ENCODE data around the gene ROCK2.

The ROCK2 gene

DNA sequence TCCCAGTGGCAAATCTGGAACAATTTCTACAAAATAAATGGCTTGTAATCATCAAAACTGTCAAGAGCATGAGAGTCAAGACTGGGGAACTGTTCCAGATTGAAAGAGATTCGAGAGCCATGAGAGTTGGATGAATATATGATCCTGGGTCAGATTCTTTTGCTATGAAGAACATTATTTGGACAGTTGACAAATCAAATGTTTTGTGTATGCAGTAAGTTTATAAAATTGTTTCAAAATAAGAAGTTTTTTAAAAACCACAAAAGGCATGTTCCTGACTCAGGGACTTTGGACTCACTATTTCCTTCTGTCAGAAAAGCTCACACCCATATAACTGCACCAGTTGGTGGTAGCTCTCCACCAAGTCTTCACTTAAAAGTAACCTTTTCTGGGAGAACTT lies 38.5 kb downstream of the ROCK2 start:
- Histone ChIP-seq H3K36me3 (no peaks in the 10 kb centered on the region), H3K9me3 (no peaks in the 10 kb centered on the region), H3K4me1 (ENCODE audit: control insufficient read depth in 1 of 2, insufficient read depth in 1 of 2, low read depth in 1 of 2, low read length in 1 of 2) (peaks cover 6 to 20% of the 10 kb centered on the region in 2 experiments), H3K27me3 (no peaks in the 10 kb centered on the region), H3K4me3 (ENCODE audit: low read depth in 1 of 2, low read length in 1 of 2) (no peak overlapping the region), H3K27ac (no peak overlapping the region)
- TF ChIP-seq, protein P1, sequence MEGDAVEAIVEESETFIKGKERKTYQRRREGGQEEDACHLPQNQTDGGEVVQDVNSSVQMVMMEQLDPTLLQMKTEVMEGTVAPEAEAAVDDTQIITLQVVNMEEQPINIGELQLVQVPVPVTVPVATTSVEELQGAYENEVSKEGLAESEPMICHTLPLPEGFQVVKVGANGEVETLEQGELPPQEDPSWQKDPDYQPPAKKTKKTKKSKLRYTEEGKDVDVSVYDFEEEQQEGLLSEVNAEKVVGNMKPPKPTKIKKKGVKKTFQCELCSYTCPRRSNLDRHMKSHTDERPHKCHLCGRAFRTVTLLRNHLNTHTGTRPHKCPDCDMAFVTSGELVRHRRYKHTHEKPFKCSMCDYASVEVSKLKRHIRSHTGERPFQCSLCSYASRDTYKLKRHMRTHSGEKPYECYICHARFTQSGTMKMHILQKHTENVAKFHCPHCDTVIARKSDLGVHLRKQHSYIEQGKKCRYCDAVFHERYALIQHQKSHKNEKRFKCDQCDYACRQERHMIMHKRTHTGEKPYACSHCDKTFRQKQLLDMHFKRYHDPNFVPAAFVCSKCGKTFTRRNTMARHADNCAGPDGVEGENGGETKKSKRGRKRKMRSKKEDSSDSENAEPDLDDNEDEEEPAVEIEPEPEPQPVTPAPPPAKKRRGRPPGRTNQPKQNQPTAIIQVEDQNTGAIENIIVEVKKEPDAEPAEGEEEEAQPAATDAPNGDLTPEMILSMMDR (IDR thresholded peaks at IDR 0.05): no peak

DNA sequence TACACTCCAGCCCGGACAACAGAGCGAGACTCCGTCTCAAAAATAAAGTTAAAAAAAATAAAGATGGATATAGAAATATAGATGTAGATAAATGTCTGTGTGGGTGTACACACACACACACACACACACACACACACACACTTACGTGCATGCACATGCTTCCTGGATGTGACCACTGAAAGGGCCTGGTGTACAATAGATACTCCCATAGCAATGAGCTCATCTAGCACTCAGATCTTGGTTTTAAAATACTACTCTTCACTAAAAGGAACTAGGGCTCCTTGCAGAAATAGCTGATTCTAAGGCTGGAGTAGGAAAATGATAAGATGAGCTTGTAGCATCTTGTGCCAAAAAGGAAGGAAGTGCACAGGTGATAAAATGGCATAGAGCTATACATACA lies 39.1 kb downstream of the ROCK2 start:
- H3K27ac ChIP-seq: no peak overlapping the region

GRCh38 chr2:11304476-11304875 lies 40.0 kb downstream of the ROCK2 start:
- TF ChIP-seq, protein P1 (IDR thresholded peaks at IDR 0.05): no peak
- H3K9me3 ChIP-seq: no peaks in the 10 kb centered on the region
- H3K4me1 ChIP-seq (ENCODE audit: control insufficient read depth in 1 of 2, insufficient read depth in 1 of 2, low read depth in 1 of 2, low read length in 1 of 2): peaks cover 0 to 11% of the 10 kb centered on the region in 2 experiments
- H3K27me3 ChIP-seq: no peaks in the 10 kb centered on the region
- no peak overlapping the region for H3K4me3 ChIP-seq (ENCODE audit: low read depth in 1 of 2, low read length in 1 of 2)
- no peak overlapping the region for H3K27ac ChIP-seq
- H3K36me3 ChIP-seq: no peaks in the 10 kb centered on the region

More for the DNA sequence above, 39.1 kb downstream of the ROCK2 start:
- TF ChIP-seq, protein P1 (IDR thresholded peaks at IDR 0.05): no peak
- Histone ChIP-seq H3K4me3 (ENCODE audit: low read depth in 1 of 2, low read length in 1 of 2) (no peak overlapping the region), H3K9me3 (no peaks in the 10 kb centered on the region), H3K4me1 (ENCODE audit: control insufficient read depth in 1 of 2, insufficient read depth in 1 of 2, low read depth in 1 of 2, low read length in 1 of 2) (peaks cover 5 to 20% of the 10 kb centered on the region in 2 experiments), H3K36me3 (no peaks in the 10 kb centered on the region), H3K27me3 (no peaks in the 10 kb centered on the region)

GRCh38 chr2:11303290-11304013 lies 41.0 kb downstream of the ROCK2 start:
- no peaks in the 10 kb centered on the region for H3K36me3 ChIP-seq
- no peaks in the 10 kb centered on the region for H3K27me3 ChIP-seq
- H3K4me1 ChIP-seq (ENCODE audit: control insufficient read depth in 1 of 2, insufficient read depth in 1 of 2, low read depth in 1 of 2, low read length in 1 of 2): peaks cover 0 to 10% of the 10 kb centered on the region in 2 experiments
- no peak overlapping the region for H3K27ac ChIP-seq
- H3K9me3 ChIP-seq: no peaks in the 10 kb centered on the region
- TF ChIP-seq, protein P1 (IDR thresholded peaks at IDR 0.05): no peak
- no peak overlapping the region for H3K4me3 ChIP-seq (ENCODE audit: low read depth in 1 of 2, low read length in 1 of 2)

- no peak overlapping the region for H3K4me3 ChIP-seq (ENCODE audit: low read depth in 1 of 2, low read length in 1 of 2)
- TF ChIP-seq, protein P1 (IDR thresholded peaks at IDR 0.05): no peak
- H3K36me3 ChIP-seq: no peaks in the 10 kb centered on the region
- no peaks in the 10 kb centered on the region for H3K4me1 ChIP-seq (ENCODE audit: control insufficient read depth in 1 of 2, insufficient read depth in 1 of 2, low read depth in 1 of 2, low read length in 1 of 2)
- no peaks in the 10 kb centered on the region for H3K27me3 ChIP-seq
- H3K9me3 ChIP-seq: no peaks in the 10 kb centered on the region
- no peak overlapping the region for H3K27ac ChIP-seq
Measured at GRCh38 chr2:11299439-11299838, 45.0 kb downstream of the ROCK2 start.

Measured in neutrophil (primary cell).